GM23338 (cell line): ENCODE data around the gene ORC6. TPM values are rescaled to one million over a fixed set of nuclear protein-coding genes. Genes with fewer than 3 reads are reported as not detected.

Experiments
- ATAC-seq: fragments of 200-7000 bp; cut with Tn5 transposase; 3 replicates; pipeline ENCODE4 v1.9.1; 2020
- DNase-seq: peaks from one replicate; pipeline ENCODE4 v3.0.0-alpha.2; 2015; ENCODE audit warnings: low spot score
- H2AFZ ChIP-seq: fragments of 200-600 bp; sonication (generic); 2 replicates; pipeline ENCODE4 v1.8.0; 2016; ENCODE audit warnings: antibody characterized with exemption, mild to moderate bottlenecking, moderate library complexity
- H3F3A ChIP-seq: fragments of 200-600 bp; sonication (generic); replicated peaks from 2 replicates; pipeline ENCODE4 v1.8.0; 2017; ENCODE audit warnings: antibody characterized with exemption, mixed run types, low read depth
- H3K27ac ChIP-seq: fragments of 200-600 bp; sonication (generic); 2 replicates; pipeline ENCODE4 v1.6.1; 2016; ENCODE audit warnings: low read depth
- H3K27me3 ChIP-seq: fragments of 200-600 bp; sonication (generic); 2 replicates; pipeline ENCODE4 v1.8.0; 2016; ENCODE audit warnings: mild to moderate bottlenecking, mixed run types, moderate library complexity; ENCODE audit not compliant: insufficient read depth
- H3K36me3 ChIP-seq: fragments of 200-600 bp; sonication (generic); 2 replicates; pipeline ENCODE4 v1.8.0; 2016; ENCODE audit warnings: mild to moderate bottlenecking; ENCODE audit not compliant: insufficient read depth
- H3K4me1 ChIP-seq: fragments of 200-600 bp; sonication (generic); 2 replicates; pipeline ENCODE4 v1.8.0; 2016; ENCODE audit warnings: mild to moderate bottlenecking, moderate library complexity; ENCODE audit not compliant: insufficient read depth
- H3K4me2 ChIP-seq: fragments of 200-600 bp; sonication (generic); 2 replicates; pipeline ENCODE4 v1.7.1; 2017; ENCODE audit warnings: mixed run types
- H3K4me3 ChIP-seq: fragments of 200-600 bp; sonication (generic); 2 replicates; pipeline ENCODE4 v1.6.1; 2016; ENCODE audit warnings: mixed run types
- H3K79me2 ChIP-seq: fragments of 200-600 bp; sonication (generic); replicated peaks from 2 replicates; pipeline ENCODE4 v1.8.0; 2017; ENCODE audit warnings: mild to moderate bottlenecking; ENCODE audit not compliant: insufficient read depth
- H3K9me2 ChIP-seq: fragments of 200-600 bp; sonication (generic); 2 replicates; pipeline ENCODE4 v1.8.0; 2017; ENCODE audit not compliant: insufficient read depth
- H4K20me1 ChIP-seq: fragments of 200-600 bp; sonication (generic); replicated peaks from 2 replicates; pipeline ENCODE4 v1.8.0; 2017; ENCODE audit warnings: mild to moderate bottlenecking; ENCODE audit not compliant: insufficient read depth
- H3K27ac Mint-ChIP-seq: 2 replicates; pipeline ENCODE4 v1.8.0; 2020; ENCODE audit warnings: inconsistent platforms, mild to moderate bottlenecking, moderate library complexity, mixed read lengths
- H3K27me3 Mint-ChIP-seq: 3 replicates; pipeline ENCODE4 v1.8.0; 2022; ENCODE audit warnings: low read depth, mild to moderate bottlenecking, moderate library complexity, mixed read lengths, inconsistent platforms; ENCODE audit not compliant: insufficient read depth, poor library complexity
- H3K36me3 Mint-ChIP-seq: 3 replicates; pipeline ENCODE4 v1.8.0; 2021; ENCODE audit warnings: low read depth, mild to moderate bottlenecking, inconsistent platforms, moderate library complexity, mixed read lengths
- H3K4me1 Mint-ChIP-seq: 3 replicates; pipeline ENCODE4 v1.8.0; 2020; ENCODE audit warnings: mild to moderate bottlenecking, inconsistent platforms, mixed read lengths
- H3K4me3 Mint-ChIP-seq: 3 replicates; pipeline ENCODE4 v1.8.0; 2021; ENCODE audit warnings: moderate library complexity, mild to moderate bottlenecking, inconsistent platforms, mixed read lengths
- H3K9me3 Mint-ChIP-seq: 3 replicates; pipeline ENCODE4 v1.8.0; 2020; ENCODE audit warnings: moderate library complexity, mild to moderate bottlenecking, inconsistent platforms, mixed read lengths
- CREB1 ChIP-seq: fragments of 250-450 bp; sonication (Bioruptor Pico); IDR thresholded peaks from 2 replicates; pipeline ENCODE4 v1.5.0; 2020; ENCODE audit warnings: low read depth, mild to moderate bottlenecking, moderate library complexity
- POLR2AphosphoS5 ChIP-seq: IDR thresholded peaks from 2 replicates; pipeline ENCODE4 v1.6.1; 2016; ENCODE audit warnings: antibody characterized with exemption, low read depth
- REST ChIP-seq: IDR thresholded peaks from one replicate; pipeline ENCODE4 v1.6.1; 2018; ENCODE audit warnings: antibody characterized with exemption; ENCODE audit not compliant: unreplicated experiment
- STAT1 ChIP-seq: IDR thresholded peaks from one replicate; pipeline ENCODE4 v1.6.1; 2016; ENCODE audit warnings: antibody characterized with exemption; ENCODE audit not compliant: unreplicated experiment
- ZNF114 ChIP-seq: fragments of 250-450 bp; sonication (Bioruptor Pico); IDR thresholded peaks from 2 replicates; pipeline ENCODE4 v1.5.0; 2020; ENCODE audit warnings: mild to moderate bottlenecking, moderate library complexity
- long read RNA-seq: library from polyadenylated mRNA; unstranded; transcript quantifications from one replicate; pipeline ENCODE4 v2.0.0, GENCODE V29; 2020; ENCODE audit not compliant: unreplicated experiment
- polyA plus RNA-seq: library from polyadenylated mRNA; unstranded; fragments of >200 nt; fragmentation: Nextera tagmentation; extraction: Ambion mirVana; gene quantifications from 2 replicates; pipeline ENCODE4 v1.2.1, GENCODE V29; 2016
- total RNA-seq: library from RNA; depleted of rRNA; stranded (reverse); fragments of >200 nt; shearing (Covaris generic); gene quantifications from 2 replicates; pipeline ENCODE4 v1.2.3, GENCODE V29; 2014; rRNA removed
- TF ChIP-seq, protein P1 (sequence below): fragments of 250-450 bp; sonication (Bioruptor Pico); IDR thresholded peaks from 2 replicates; pipeline ENCODE4 v1.5.0; 2020; ENCODE audit warnings: mild to moderate bottlenecking, moderate library complexity
- TF ChIP-seq, protein P2 (sequence below), 2 experiments: fragments of 200-600 bp in 1 of 2; sonication (generic) in 1 of 2; conservative IDR thresholded peaks; 2 replicates each; pipeline versions ENCODE4 v1.5.1 to v1.6.1; 2016 to 2017; ENCODE audit warnings: antibody characterized with exemption in 2 of 2, low read depth in 2 of 2, mild to moderate bottlenecking in 2 of 2, moderate library complexity in 1 of 2

The ORC6 gene, protein sequence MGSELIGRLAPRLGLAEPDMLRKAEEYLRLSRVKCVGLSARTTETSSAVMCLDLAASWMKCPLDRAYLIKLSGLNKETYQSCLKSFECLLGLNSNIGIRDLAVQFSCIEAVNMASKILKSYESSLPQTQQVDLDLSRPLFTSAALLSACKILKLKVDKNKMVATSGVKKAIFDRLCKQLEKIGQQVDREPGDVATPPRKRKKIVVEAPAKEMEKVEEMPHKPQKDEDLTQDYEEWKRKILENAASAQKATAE
- 71.5 and 75.7 TPM in 2 replicates for total RNA-seq
- 92.0 and 103 TPM in 2 replicates for polyA plus RNA-seq
- long read RNA-seq, transcript ORC6-201 (7 exons, 1,628 nt), result major isoform, 28 of 33 reads
- long read RNA-seq, partial matches to known transcripts, result 3 of 33 reads
- long read RNA-seq, other reads (novel, unspliced or antisense), result 1 of 33 reads

- no peak within 1 kb of the TSS for H3K4me3 Mint-ChIP-seq
- H3K9me3 Mint-ChIP-seq, result no peaks in the 10 kb centered on the region
- H3K36me3 ChIP-seq, result peaks cover 17% of the 10 kb centered on the region
- peaks cover 69% of the 10 kb centered on the region for H3K79me2 ChIP-seq
- H3K4me1 Mint-ChIP-seq, result peaks cover 34% of the 10 kb centered on the region
- H3K27me3 ChIP-seq, result no peaks in the 10 kb centered on the region
- TF ChIP-seq ZNF114 (CRISPR knock-in tag), result no peak
- TF ChIP-seq REST, result no peak
- no peak for TF ChIP-seq STAT1
- TF ChIP-seq POLR2AphosphoS5, result peak; percentile 81
- TF ChIP-seq, protein P1, sequence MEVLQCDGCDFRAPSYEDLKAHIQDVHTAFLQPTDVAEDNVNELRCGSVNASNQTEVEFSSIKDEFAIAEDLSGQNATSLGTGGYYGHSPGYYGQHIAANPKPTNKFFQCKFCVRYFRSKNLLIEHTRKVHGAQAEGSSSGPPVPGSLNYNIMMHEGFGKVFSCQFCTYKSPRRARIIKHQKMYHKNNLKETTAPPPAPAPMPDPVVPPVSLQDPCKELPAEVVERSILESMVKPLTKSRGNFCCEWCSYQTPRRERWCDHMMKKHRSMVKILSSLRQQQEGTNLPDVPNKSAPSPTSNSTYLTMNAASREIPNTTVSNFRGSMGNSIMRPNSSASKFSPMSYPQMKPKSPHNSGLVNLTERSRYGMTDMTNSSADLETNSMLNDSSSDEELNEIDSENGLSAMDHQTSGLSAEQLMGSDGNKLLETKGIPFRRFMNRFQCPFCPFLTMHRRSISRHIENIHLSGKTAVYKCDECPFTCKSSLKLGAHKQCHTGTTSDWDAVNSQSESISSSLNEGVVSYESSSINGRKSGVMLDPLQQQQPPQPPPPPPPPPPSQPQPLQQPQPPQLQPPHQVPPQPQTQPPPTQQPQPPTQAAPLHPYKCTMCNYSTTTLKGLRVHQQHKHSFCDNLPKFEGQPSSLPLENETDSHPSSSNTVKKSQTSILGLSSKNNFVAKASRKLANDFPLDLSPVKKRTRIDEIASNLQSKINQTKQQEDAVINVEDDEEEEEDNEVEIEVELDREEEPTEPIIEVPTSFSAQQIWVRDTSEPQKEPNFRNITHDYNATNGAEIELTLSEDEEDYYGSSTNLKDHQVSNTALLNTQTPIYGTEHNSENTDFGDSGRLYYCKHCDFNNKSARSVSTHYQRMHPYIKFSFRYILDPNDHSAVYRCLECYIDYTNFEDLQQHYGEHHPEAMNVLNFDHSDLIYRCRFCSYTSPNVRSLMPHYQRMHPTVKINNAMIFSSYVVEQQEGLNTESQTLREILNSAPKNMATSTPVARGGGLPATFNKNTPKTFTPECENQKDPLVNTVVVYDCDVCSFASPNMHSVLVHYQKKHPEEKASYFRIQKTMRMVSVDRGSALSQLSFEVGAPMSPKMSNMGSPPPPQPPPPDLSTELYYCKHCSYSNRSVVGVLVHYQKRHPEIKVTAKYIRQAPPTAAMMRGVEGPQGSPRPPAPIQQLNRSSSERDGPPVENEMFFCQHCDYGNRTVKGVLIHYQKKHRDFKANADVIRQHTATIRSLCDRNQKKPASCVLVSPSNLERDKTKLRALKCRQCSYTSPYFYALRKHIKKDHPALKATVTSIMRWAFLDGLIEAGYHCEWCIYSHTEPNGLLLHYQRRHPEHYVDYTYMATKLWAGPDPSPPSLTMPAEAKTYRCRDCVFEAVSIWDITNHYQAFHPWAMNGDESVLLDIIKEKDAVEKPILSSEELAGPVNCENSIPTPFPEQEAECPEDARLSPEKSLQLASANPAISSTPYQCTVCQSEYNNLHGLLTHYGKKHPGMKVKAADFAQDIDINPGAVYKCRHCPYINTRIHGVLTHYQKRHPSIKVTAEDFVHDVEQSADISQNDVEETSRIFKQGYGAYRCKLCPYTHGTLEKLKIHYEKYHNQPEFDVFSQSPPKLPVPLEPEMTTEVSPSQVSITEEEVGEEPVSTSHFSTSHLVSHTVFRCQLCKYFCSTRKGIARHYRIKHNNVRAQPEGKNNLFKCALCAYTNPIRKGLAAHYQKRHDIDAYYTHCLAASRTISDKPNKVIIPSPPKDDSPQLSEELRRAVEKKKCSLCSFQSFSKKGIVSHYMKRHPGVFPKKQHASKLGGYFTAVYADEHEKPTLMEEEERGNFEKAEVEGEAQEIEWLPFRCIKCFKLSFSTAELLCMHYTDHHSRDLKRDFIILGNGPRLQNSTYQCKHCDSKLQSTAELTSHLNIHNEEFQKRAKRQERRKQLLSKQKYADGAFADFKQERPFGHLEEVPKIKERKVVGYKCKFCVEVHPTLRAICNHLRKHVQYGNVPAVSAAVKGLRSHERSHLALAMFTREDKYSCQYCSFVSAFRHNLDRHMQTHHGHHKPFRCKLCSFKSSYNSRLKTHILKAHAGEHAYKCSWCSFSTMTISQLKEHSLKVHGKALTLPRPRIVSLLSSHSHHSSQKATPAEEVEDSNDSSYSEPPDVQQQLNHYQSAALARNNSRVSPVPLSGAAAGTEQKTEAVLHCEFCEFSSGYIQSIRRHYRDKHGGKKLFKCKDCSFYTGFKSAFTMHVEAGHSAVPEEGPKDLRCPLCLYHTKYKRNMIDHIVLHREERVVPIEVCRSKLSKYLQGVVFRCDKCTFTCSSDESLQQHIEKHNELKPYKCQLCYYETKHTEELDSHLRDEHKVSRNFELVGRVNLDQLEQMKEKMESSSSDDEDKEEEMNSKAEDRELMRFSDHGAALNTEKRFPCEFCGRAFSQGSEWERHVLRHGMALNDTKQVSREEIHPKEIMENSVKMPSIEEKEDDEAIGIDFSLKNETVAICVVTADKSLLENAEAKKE (CRISPR knock-in tag), result no peak
- TF ChIP-seq, protein P2, sequence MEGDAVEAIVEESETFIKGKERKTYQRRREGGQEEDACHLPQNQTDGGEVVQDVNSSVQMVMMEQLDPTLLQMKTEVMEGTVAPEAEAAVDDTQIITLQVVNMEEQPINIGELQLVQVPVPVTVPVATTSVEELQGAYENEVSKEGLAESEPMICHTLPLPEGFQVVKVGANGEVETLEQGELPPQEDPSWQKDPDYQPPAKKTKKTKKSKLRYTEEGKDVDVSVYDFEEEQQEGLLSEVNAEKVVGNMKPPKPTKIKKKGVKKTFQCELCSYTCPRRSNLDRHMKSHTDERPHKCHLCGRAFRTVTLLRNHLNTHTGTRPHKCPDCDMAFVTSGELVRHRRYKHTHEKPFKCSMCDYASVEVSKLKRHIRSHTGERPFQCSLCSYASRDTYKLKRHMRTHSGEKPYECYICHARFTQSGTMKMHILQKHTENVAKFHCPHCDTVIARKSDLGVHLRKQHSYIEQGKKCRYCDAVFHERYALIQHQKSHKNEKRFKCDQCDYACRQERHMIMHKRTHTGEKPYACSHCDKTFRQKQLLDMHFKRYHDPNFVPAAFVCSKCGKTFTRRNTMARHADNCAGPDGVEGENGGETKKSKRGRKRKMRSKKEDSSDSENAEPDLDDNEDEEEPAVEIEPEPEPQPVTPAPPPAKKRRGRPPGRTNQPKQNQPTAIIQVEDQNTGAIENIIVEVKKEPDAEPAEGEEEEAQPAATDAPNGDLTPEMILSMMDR (conservative IDR thresholded peaks at IDR 0.05; ENCODE audit: low read depth in 2 of 2), result peak; percentile 55 to 66
- TF ChIP-seq CREB1 (CRISPR knock-in tag), result no peak
- peak within 1 kb of the TSS; percentile 82 for H2AFZ ChIP-seq
- no peaks in the 10 kb centered on the region for H3K9me2 ChIP-seq
- H3K4me3 ChIP-seq, result peak within 1 kb of the TSS; percentile 87
- H3K27me3 Mint-ChIP-seq, result peaks cover 2% of the 10 kb centered on the region
- peak; percentile 98 for DNase-seq
- no peaks in the 10 kb centered on the region for H3F3A ChIP-seq
- peak within 1 kb of the TSS; percentile 65 for H3K27ac ChIP-seq
- peaks cover 3% of the 10 kb centered on the region for H3K36me3 Mint-ChIP-seq
- peak; percentile 84 for ATAC-seq
- H4K20me1 ChIP-seq, result peaks cover 47% of the 10 kb centered on the region
- H3K4me1 ChIP-seq, result peaks cover 36% of the 10 kb centered on the region
- no peak within 1 kb of the TSS for H3K27ac Mint-ChIP-seq
- H3K4me2 ChIP-seq, result peak within 1 kb of the TSS; percentile 96
Observed at GRCh38 chr16:46689365-46690280, at the start of gene ORC6. TSS of gene ORC6 (plus strand) at chr16:46689659. CDS start at chr16:46689706, 47 bp downstream.
